ENCODE results near the gene CCDC86. TPM values are rescaled to one million over a fixed set of nuclear protein-coding genes. Genes with fewer than 3 reads are reported as not detected.

Gene CCDC86
- total RNA-seq, 1 donor from 2014 or later: 8.4 TPM

Other genes with a start within 250 kb of the CCDC86 start
- gene MS4A8, start 142.5 kb upstream of the CCDC86 start, total RNA-seq: not detected
- not detected for gene MS4A18, start 117.4 kb upstream of the CCDC86 start, total RNA-seq
- not detected for gene MS4A15, start 85.2 kb upstream of the CCDC86 start, total RNA-seq
- gene MS4A10, start 56.8 kb upstream of the CCDC86 start, total RNA-seq: not detected
- 3.0 TPM for gene PTGDR2, start 13.8 kb downstream of the CCDC86 start, total RNA-seq
- not detected for gene ZP1, start 25.4 kb downstream of the CCDC86 start, total RNA-seq
- 34.0 TPM for gene PRPF19, start 64.5 kb downstream of the CCDC86 start, total RNA-seq
- gene TMEM109, start 72.0 kb downstream of the CCDC86 start, total RNA-seq: 82.2 TPM
- 6.5 TPM for gene TMEM132A, start 82.3 kb downstream of the CCDC86 start, total RNA-seq
- 19.1 TPM for gene SLC15A3, start 110.1 kb downstream of the CCDC86 start, total RNA-seq
- 0.08 TPM for gene CD6, start 129.6 kb downstream of the CCDC86 start, total RNA-seq

Measured in Right ventricle myocardium superior (tissue), 1 donor.